GM12875 (cell line): ENCODE results near the gene ZC3HAV1.

Experiments
- H3K4me3 ChIP-seq: one replicate; pipeline ENCODE4 v1.5.1; 2011; ENCODE audit warnings: low read depth, low read length, control low read depth
- TF ChIP-seq, protein P1 (sequence below): IDR thresholded peaks from 2 replicates; pipeline ENCODE4 v1.5.1; 2011; ENCODE audit warnings: low read depth, mild to moderate bottlenecking, control low read depth, inconsistent platforms, low read length, moderate library complexity, borderline replicate concordance; ENCODE audit not compliant: insufficient read depth

Gene ZC3HAV1

GRCh38 chr7:139109188-139109982, at the start of gene ZC3HAV1:
ZC3HAV1 (minus strand) TSS chr7:139109720; CDS start chr7:139109331, 389 bp downstream.
- peak within 1 kb of the TSS; percentile 83 for H3K4me3 ChIP-seq
- TF ChIP-seq, protein P1, sequence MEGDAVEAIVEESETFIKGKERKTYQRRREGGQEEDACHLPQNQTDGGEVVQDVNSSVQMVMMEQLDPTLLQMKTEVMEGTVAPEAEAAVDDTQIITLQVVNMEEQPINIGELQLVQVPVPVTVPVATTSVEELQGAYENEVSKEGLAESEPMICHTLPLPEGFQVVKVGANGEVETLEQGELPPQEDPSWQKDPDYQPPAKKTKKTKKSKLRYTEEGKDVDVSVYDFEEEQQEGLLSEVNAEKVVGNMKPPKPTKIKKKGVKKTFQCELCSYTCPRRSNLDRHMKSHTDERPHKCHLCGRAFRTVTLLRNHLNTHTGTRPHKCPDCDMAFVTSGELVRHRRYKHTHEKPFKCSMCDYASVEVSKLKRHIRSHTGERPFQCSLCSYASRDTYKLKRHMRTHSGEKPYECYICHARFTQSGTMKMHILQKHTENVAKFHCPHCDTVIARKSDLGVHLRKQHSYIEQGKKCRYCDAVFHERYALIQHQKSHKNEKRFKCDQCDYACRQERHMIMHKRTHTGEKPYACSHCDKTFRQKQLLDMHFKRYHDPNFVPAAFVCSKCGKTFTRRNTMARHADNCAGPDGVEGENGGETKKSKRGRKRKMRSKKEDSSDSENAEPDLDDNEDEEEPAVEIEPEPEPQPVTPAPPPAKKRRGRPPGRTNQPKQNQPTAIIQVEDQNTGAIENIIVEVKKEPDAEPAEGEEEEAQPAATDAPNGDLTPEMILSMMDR, result no peak

DNA sequence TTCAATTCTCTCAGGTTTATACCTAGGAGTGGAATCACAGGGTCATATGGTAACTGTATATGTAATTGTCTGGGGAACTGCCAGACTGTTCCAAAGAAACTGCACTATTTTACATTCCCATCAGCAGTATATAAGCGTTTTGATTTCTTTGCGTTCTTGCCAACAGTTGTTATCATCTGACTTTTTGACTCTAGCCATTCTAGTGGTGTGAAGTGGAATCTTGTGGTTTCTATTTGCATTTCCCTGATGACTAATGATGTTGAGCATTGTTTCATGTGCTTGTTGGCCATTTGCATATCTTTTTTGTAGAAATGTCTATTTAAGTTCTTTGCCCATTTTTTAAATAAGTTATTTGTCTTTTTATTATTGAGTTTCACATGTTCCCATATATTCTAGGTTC, 44.3 kb upstream of the ZC3HAV1 start:
- TF ChIP-seq, protein P1, result no peak
- H3K4me3 ChIP-seq, result no peak overlapping the region

DNA sequence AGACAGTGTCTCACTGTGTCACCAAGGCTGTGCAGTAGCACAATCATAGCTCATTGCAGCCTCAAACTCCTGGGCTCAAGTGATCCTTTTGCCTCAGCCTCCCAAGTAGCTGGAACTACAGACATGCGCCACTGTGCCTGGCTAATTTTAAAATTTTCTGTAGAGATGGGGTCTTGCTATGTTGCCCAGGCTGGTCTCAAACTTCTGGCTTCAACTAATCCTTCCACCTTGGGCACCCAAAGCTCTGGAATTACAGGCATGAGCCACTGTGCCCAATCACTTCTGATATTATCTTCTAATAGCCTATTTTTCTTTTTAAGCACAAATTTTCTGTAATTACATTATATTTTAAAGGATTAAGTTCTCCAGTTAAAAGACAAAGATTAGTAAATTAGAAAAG, 42.6 kb upstream of the ZC3HAV1 start:
- no peak overlapping the region for H3K4me3 ChIP-seq

GRCh38 chr7:139139150-139139549, 29.6 kb upstream of the ZC3HAV1 start:
- TF ChIP-seq, protein P1, result no peak

More for the DNA sequence above, 42.6 kb upstream of the ZC3HAV1 start:
- TF ChIP-seq, protein P1, result no peak

GRCh38 chr7:139133335-139134139, 24.0 kb upstream of the ZC3HAV1 start:
- TF ChIP-seq, protein P1, result no peak
- peak overlapping the region; percentile 52 for H3K4me3 ChIP-seq

More at GRCh38 chr7:139139150-139139549, 29.6 kb upstream of the ZC3HAV1 start:
- H3K4me3 ChIP-seq, result no peak overlapping the region

- no peak overlapping the region for H3K4me3 ChIP-seq
- TF ChIP-seq, protein P1, result no peak
These were observed 23.4 kb upstream of the ZC3HAV1 start for GRCh38 chr7:139132887-139133286.
